Measurements from ENCODE around the gene HGS. TPM values are rescaled to one million over a fixed set of nuclear protein-coding genes. Genes with fewer than 3 reads are reported as not detected.
A peak's percentile ranks its signal among the peaks of the same experiment; 100 is the strongest.

HGS gene
- total and polyA plus RNA-seq, 2 of the 13 experiments (the other 11 are each of a cell fraction or from before 2014, with no cell fraction given) = 73.3 to 78.1 TPM

DNA sequence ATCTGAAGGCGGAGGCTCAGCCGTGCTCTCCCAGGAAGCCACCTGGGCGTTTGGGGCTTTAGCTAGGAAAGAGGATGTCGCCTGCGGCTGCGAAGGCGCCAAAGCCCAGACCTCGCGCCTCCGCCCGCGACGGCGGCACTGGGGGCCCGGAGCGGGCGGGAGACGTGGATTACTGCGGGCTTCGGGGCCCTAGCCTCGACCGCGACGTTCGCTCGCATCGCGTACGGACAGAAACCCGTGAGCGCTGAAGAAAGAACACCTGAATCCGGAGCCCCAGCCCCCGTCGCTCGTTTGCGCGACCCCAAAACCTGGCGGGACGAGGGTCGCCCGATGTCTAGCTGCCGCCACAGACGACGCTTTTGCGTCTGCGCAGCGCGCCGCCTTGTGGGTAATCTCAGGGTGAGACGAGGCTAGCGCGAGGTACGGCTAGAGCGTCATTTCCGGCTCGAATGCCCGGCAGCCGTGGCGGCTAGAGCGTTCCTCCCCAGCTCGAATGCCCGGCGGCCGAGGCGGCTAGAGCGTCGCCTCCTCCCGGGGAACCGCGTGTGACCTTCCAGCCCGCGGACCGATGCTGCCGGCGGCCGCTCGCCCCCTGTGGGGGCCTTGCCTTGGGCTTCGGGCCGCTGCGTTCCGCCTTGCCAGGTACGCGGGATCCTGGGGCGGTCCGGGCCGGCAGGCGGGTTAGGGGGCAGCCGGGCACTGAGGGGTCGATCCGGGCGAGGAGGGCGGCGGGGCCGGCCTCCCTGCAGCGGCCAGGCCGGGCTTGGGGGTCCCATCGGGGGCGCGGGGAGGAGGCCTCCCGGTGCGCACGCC is 19.3 kb downstream of the HGS start, which contains the start of gene MRPL12 (continued):
- peak; percentile 85; the same call in 1 of the 2 replicates for TF ChIP-seq ZFYVE20 (CRISPR knock-in tag; IDR thresholded peaks at IDR 0.05; ENCODE audit: borderline replicate concordance, low read depth)
- TF ChIP-seq MEIS2 (CRISPR knock-in tag; IDR thresholded peaks at IDR 0.05) = peak; percentile 84; the same call in 1 of the 2 replicates
- TF ChIP-seq ZNF10 (CRISPR knock-in tag; IDR thresholded peaks at IDR 0.05; ENCODE audit: borderline replicate concordance, low read depth) = no peak
- TF ChIP-seq, protein P1, sequence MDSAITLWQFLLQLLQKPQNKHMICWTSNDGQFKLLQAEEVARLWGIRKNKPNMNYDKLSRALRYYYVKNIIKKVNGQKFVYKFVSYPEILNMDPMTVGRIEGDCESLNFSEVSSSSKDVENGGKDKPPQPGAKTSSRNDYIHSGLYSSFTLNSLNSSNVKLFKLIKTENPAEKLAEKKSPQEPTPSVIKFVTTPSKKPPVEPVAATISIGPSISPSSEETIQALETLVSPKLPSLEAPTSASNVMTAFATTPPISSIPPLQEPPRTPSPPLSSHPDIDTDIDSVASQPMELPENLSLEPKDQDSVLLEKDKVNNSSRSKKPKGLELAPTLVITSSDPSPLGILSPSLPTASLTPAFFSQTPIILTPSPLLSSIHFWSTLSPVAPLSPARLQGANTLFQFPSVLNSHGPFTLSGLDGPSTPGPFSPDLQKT (CRISPR knock-in tag; IDR thresholded peaks at IDR 0.05; ENCODE audit: borderline replicate concordance) = peak; percentile 33; the same call in 1 of the 2 replicates
- no peak for TF ChIP-seq SATB2 (CRISPR knock-in tag; IDR thresholded peaks at IDR 0.05)
- peak; percentile 91 for TF ChIP-seq ZNF160 (CRISPR knock-in tag; IDR thresholded peaks at IDR 0.05)
- TF ChIP-seq KDM2A (CRISPR knock-in tag; IDR thresholded peaks at IDR 0.05; ENCODE audit: borderline replicate concordance, low read depth) = peak; percentile 98

DNA sequence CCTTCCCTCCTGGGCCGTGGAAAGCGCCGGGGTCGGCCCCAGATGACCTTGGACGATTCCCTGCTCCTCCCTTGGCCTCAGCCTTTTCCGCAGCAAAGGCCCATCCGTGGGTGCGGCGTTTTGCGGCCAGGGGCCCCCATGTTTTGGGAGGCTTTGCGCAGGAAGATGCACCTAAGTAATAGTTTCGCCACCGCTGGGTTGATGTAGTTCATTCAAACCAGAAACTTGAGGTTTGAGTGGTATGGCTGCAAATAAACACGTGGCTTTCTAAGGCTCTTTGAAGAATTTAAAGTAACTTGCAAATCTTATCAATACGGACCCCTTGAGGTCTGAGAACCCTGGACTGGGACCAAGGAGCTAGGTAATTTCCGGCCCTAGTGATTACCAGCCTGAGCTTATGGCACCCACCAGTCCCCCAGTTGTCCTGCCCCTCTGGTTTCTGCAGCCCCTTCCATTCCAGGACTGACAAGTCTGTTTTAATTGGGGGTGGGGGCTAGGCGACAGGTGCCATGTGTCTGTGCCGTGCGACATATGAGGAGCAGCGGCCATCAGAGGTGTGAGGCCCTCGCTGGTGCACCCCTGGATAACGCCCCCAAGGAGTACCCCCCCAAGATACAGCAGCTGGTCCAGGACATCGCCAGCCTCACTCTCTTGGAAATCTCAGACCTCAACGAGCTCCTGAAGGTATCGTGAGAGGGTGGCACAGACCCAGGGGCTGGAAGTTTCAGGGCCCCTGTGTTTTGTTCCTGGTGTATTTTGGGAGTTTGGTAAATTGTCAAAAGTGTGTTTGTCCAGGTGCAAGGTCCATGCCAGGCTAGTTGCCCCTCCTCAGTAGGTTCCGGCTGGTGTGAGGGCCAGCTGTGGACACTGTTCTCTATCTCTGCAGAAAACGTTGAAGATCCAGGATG is 20.2 kb downstream of the HGS start:
- ChIA-PET CTCF (ENCODE audit: low intra/inter-chr PET ratio, low total read pairs) (no interaction called here), POLR2A (interaction anchor here (0.8 to 4.9 kb wide), 22 partner anchors 9 to 398 kb away, joined by 3 to 143 read pairs (median 6); partner anchors contain the start of genes ACTG1, ARL16, CCDC137 and CENPX)
- H3K27ac ChIP-seq (ENCODE audit: extremely low read length, insufficient read depth, low read length) = peak overlapping the region; percentile 93
- H3K4me1 ChIP-seq (ENCODE audit: insufficient read depth, low read length) = peaks cover 33% of the 10 kb centered on the region
- ATAC-seq = no peak
- in situ Hi-C loops (cut with HindIII; ENCODE audit: extremely low pct_ligation_motif_present, low pct_unique_long_range_greater_than_20kb) (no loop called here), intact Hi-C loops (cut with micrococcal nuclease; ENCODE audit: unreplicated experiment) (loop anchor here (1.0 to 5.0 kb wide), 2 partner anchors 8 to 37 kb away; partner anchors contain the start of genes CCDC137, OXLD1 and SLC25A10)
- DNase-seq (ENCODE audit: low spot score) = no peak
- FAIRE-seq = peak; percentile 49
- peaks cover 53% of the 10 kb centered on the region for H3K79me2 ChIP-seq (ENCODE audit: insufficient read depth, low read length)
- H3K4me2 ChIP-seq (ENCODE audit: low read depth, low read length) = peak overlapping the region; percentile 91
- peak overlapping the region; percentile 92 to 93 (median 92) for H3K4me3 ChIP-seq (replicated peaks in 1 of 3; ENCODE audit: insufficient read depth in 1 of 3, low read depth in 2 of 3, low read length in 3 of 3)
- H3K9ac ChIP-seq (ENCODE audit: insufficient read depth, low read depth, low read length) = peak overlapping the region; percentile 99
- WGBS (ENCODE audit: low lambda C conversion rate) = 9% methylated on average over 15 of the region's 27 CpGs
- peaks cover 25 to 49% of the 10 kb centered on the region in 2 experiments for H3K36me3 ChIP-seq (replicated peaks in 1 of 2; ENCODE audit: control insufficient read depth in 1 of 2, insufficient read depth in 2 of 2, low read length in 2 of 2)
- peaks cover 15% of the 10 kb centered on the region; the same call in 1 of the 2 replicates for H4K20me1 ChIP-seq (ENCODE audit: insufficient read depth, low read length)
- BruUV-seq (replicated peaks) = TSS peak; percentile 40
- H3K27me3 ChIP-seq (ENCODE audit: control insufficient read depth in 1 of 2, insufficient read depth in 2 of 2, low read length in 2 of 2) = no peaks in the 10 kb centered on the region; a peak in 1 of 5 replicates
- H3K9me3 ChIP-seq (ENCODE audit: low read length) = no peaks in the 10 kb centered on the region
- no peak overlapping the region for H2AFZ ChIP-seq (ENCODE audit: low read length)
- TF ChIP-seq, protein P2, sequence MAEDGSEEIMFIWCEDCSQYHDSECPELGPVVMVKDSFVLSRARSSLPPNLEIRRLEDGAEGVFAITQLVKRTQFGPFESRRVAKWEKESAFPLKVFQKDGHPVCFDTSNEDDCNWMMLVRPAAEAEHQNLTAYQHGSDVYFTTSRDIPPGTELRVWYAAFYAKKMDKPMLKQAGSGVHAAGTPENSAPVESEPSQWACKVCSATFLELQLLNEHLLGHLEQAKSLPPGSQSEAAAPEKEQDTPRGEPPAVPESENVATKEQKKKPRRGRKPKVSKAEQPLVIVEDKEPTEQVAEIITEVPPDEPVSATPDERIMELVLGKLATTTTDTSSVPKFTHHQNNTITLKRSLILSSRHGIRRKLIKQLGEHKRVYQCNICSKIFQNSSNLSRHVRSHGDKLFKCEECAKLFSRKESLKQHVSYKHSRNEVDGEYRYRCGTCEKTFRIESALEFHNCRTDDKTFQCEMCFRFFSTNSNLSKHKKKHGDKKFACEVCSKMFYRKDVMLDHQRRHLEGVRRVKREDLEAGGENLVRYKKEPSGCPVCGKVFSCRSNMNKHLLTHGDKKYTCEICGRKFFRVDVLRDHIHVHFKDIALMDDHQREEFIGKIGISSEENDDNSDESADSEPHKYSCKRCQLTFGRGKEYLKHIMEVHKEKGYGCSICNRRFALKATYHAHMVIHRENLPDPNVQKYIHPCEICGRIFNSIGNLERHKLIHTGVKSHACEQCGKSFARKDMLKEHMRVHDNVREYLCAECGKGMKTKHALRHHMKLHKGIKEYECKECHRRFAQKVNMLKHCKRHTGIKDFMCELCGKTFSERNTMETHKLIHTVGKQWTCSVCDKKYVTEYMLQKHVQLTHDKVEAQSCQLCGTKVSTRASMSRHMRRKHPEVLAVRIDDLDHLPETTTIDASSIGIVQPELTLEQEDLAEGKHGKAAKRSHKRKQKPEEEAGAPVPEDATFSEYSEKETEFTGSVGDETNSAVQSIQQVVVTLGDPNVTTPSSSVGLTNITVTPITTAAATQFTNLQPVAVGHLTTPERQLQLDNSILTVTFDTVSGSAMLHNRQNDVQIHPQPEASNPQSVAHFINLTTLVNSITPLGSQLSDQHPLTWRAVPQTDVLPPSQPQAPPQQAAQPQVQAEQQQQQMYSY (CRISPR knock-in tag; IDR thresholded peaks at IDR 0.05) = peak; percentile 32; the same call in 1 of the 2 replicates
- TF ChIP-seq, protein P3, sequence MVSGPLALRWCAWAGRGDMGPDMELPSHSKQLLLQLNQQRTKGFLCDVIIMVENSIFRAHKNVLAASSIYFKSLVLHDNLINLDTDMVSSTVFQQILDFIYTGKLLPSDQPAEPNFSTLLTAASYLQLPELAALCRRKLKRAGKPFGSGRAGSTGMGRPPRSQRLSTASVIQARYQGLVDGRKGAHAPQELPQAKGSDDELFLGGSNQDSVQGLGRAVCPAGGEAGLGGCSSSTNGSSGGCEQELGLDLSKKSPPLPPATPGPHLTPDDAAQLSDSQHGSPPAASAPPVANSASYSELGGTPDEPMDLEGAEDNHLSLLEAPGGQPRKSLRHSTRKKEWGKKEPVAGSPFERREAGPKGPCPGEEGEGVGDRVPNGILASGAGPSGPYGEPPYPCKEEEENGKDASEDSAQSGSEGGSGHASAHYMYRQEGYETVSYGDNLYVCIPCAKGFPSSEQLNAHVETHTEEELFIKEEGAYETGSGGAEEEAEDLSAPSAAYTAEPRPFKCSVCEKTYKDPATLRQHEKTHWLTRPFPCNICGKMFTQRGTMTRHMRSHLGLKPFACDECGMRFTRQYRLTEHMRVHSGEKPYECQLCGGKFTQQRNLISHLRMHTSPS (CRISPR knock-in tag; IDR thresholded peaks at IDR 0.05; ENCODE audit: low read depth) = peak; percentile 63; the same call in 1 of the 2 replicates
- no peak for TF ChIP-seq KDM5A (IDR thresholded peaks at IDR 0.05; ENCODE audit: borderline replicate concordance, low read length)
- no peak for TF ChIP-seq ZNF382 (CRISPR knock-in tag; IDR thresholded peaks at IDR 0.05; ENCODE audit: borderline replicate concordance)
- peak; percentile 82; the same call in 1 of the 2 replicates for TF ChIP-seq ZNF605 (CRISPR knock-in tag; IDR thresholded peaks at IDR 0.05)
